GM12872 (cell line): ENCODE measurements around the gene OAS2.

Source experiments
- CTCF ChIP-seq: IDR thresholded peaks from 3 replicates; pipeline ENCODE4 v1.5.1; 2011; ENCODE audit warnings: low read depth, mild to moderate bottlenecking, low read length, moderate library complexity; ENCODE audit not compliant: insufficient read depth

Gene OAS2

GRCh38 chr12:112961074-112961473 lies 17.2 kb upstream of the OAS2 start:
- TF ChIP-seq CTCF = no peak

- no peak for TF ChIP-seq CTCF
Observed at GRCh38 chr12:112961536-112961935, 16.8 kb upstream of the OAS2 start.

GRCh38 chr12:112962561-112962960 lies 15.8 kb upstream of the OAS2 start:
- no peak for TF ChIP-seq CTCF

- TF ChIP-seq CTCF = no peak
Observed at GRCh38 chr12:112963227-112963861, 15.0 kb upstream of the OAS2 start.

- TF ChIP-seq CTCF = no peak
Observed at GRCh38 chr12:112964067-112964670, 14.2 kb upstream of the OAS2 start.

- TF ChIP-seq CTCF = no peak
Observed at GRCh38 chr12:112964915-112965314, 13.4 kb upstream of the OAS2 start.

- no peak for TF ChIP-seq CTCF
Observed at GRCh38 chr12:112965643-112966042, 12.7 kb upstream of the OAS2 start.
